K562 (cell line): ENCODE measurements around the gene TM9SF4. TPM values are rescaled to one million over a fixed set of nuclear protein-coding genes. Genes with fewer than 3 reads are reported as not detected.

Source experiments
- ATAC-seq: fragments of 200-7000 bp; cut with Tn5 transposase; 3 replicates; pipeline ENCODE4 v1.9.1; 2020; ENCODE audit warnings: moderate library complexity
- BruUV-seq: library from RNA; stranded (reverse); fragments of 400-500 nt; replicated peaks from 2 replicates; lab custom pipeline; 2021; lab: Mats Ljungman, UMichigan
- CTCF ChIA-PET: fragments of 300-600 bp; formaldehyde crosslinking; extraction: SDS; loops from one replicate; lab custom pipeline; 2021; ENCODE audit warnings: low intra/inter-chr PET ratio; lab: Yijun Ruan, JAX
- POLR2A ChIA-PET: fragments of 300-600, 350-650 bp; sonication (Branson Sonifier 250); formaldehyde crosslinking; extraction: SDS; loops from one replicate; lab custom pipeline; 2021; ENCODE audit warnings: antibody characterized with exemption, inconsistent platforms; lab: Yijun Ruan, JAX
- DNase-seq, 4 experiments: peaks; one replicate each; pipeline versions ENCODE4 v3.0.0 to v3.0.0-alpha.2; 2011 to 2018; ENCODE audit warnings: low spot score in 3 of 4, mixed read lengths in 3 of 4; ENCODE audit errors: extremely low read depth in 1 of 4
- FAIRE-seq: peaks from 2 replicates; lab custom pipeline; 2011; peaks lifted over from hg19 to GRCh38; lab: Jason Lieb, UNC
- H2AFZ ChIP-seq: 2 replicates; pipeline ENCODE4 v1.6.0; 2011; ENCODE audit warnings: low read depth, low read length, control low read depth, inconsistent platforms
- H3K27ac ChIP-seq: fragments of 200-600 bp; 3 replicates; pipeline ENCODE4 v1.8.0; 2011; ENCODE audit warnings: low read depth, mild to moderate bottlenecking, control low read depth, inconsistent platforms, low read length, moderate library complexity, mixed read lengths; ENCODE audit errors: extremely low read depth
- H3K27me3 ChIP-seq, 2 experiments: fragments of 300-600 bp in 1 of 2; 2 replicates in 1 of 2; 3 replicates in 1 of 2; pipeline versions ENCODE4 v1.6.0 to v1.8.0; 2011; ENCODE audit warnings: inconsistent platforms in 2 of 2, low read length in 2 of 2, mild to moderate bottlenecking in 1 of 2, mixed read lengths in 1 of 2, moderate library complexity in 1 of 2; ENCODE audit not compliant: control insufficient read depth in 2 of 2, insufficient read depth in 2 of 2
- H3K36me3 ChIP-seq: fragments of 300-600 bp; 3 replicates; pipeline ENCODE4 v1.8.0; 2011; ENCODE audit warnings: mild to moderate bottlenecking, low read length, inconsistent platforms; ENCODE audit not compliant: control insufficient read depth, insufficient read depth
- H3K4me1 ChIP-seq, 2 experiments: fragments of 200-600 bp in 1 of 2; replicated peaks in 1 of 2; 2 replicates in 1 of 2; 3 replicates in 1 of 2; pipeline versions ENCODE4 v1.5.1 to v1.8.0; 2011; ENCODE audit warnings: inconsistent platforms in 2 of 2, low read length in 2 of 2, mild to moderate bottlenecking in 1 of 2, mixed read lengths in 1 of 2, moderate library complexity in 1 of 2; ENCODE audit not compliant: control insufficient read depth in 2 of 2, insufficient read depth in 2 of 2
- H3K4me2 ChIP-seq: 2 replicates; pipeline ENCODE4 v1.6.1; 2011; ENCODE audit warnings: low read length, control low read depth, inconsistent platforms, mixed read lengths; ENCODE audit not compliant: insufficient read depth
- H3K4me3 ChIP-seq: fragments of 200-600 bp; sonication (generic), shearing (Covaris generic); 2 replicates; pipeline ENCODE4 v1.5.1; 2016; ENCODE audit warnings: control low read depth, inconsistent platforms
- H3K79me2 ChIP-seq: fragments of 200-600 bp; 3 replicates; pipeline ENCODE4 v1.8.0; 2011; ENCODE audit warnings: low read length, inconsistent platforms; ENCODE audit not compliant: control insufficient read depth, insufficient read depth
- H3K9ac ChIP-seq, 2 experiments: 2 replicates each; pipeline versions ENCODE4 v1.6.0 to v1.6.1; 2011; ENCODE audit warnings: low read depth in 2 of 2, low read length in 2 of 2, control low read depth in 1 of 2, inconsistent platforms in 1 of 2, mild to moderate bottlenecking in 1 of 2, mixed read lengths in 1 of 2; ENCODE audit not compliant: insufficient read depth in 1 of 2
- H3K9me1 ChIP-seq: one replicate; pipeline ENCODE4 v1.6.0; 2011; ENCODE audit warnings: inconsistent platforms, mild to moderate bottlenecking, low read length, moderate library complexity; ENCODE audit not compliant: control insufficient read depth, insufficient read depth
- H3K9me3 ChIP-seq: replicated peaks from 2 replicates; pipeline ENCODE4 v1.5.1; 2011; ENCODE audit warnings: low read depth, low read length, inconsistent platforms; ENCODE audit not compliant: control insufficient read depth, insufficient read depth
- H4K20me1 ChIP-seq: replicated peaks from 2 replicates; pipeline ENCODE4 v1.6.1; 2011; ENCODE audit warnings: low read length, inconsistent platforms, mixed read lengths; ENCODE audit not compliant: control insufficient read depth, insufficient read depth
- C11orf30 ChIP-seq: fragments of 450-650 bp; IDR thresholded peaks from 2 replicates; pipeline ENCODE4 v1.6.1; 2016; ENCODE audit warnings: low read depth, mild to moderate bottlenecking
- MAFG ChIP-seq: fragments of 450-650 bp; conservative IDR thresholded peaks from 2 replicates; pipeline ENCODE4 v1.6.1; 2016; ENCODE audit warnings: missing genetic modification characterization, missing compliant biosample characterization
- MCM7 ChIP-seq, 2 experiments: fragments of 450-650 bp; IDR thresholded peaks; 2 replicates each; pipeline ENCODE4 v1.6.1; 2016 to 2018
- SAFB2 ChIP-seq: fragments of 200-400 bp; formaldehyde crosslinking; IDR thresholded peaks from 2 replicates; pipeline ENCODE4 v1.6.1; 2018; ENCODE audit warnings: borderline replicate concordance, low read length, low read depth, moderate library complexity; ENCODE audit not compliant: severe bottlenecking
- ZNF316 ChIP-seq: fragments of 450-650 bp; IDR thresholded peaks from 2 replicates; pipeline ENCODE4 v1.6.1; 2016
- ZNF511 ChIP-seq: sonication (generic); formaldehyde crosslinking; IDR thresholded peaks from 2 replicates; pipeline ENCODE4 v1.8.0; 2022; ENCODE audit warnings: mild to moderate bottlenecking, missing genetic modification reagents
- ZNF668 ChIP-seq: fragments of 250-450 bp; sonication (Bioruptor Pico); IDR thresholded peaks from 2 replicates; pipeline ENCODE4 v1.8.0; 2022; ENCODE audit warnings: mild to moderate bottlenecking, inconsistent platforms
- WGBS: fragments of 100-300 bp; shearing (Covaris generic); methylation state at CpG from one replicate; pipeline ENCODE4 v1.1.6; 2016; ENCODE audit warnings: low coverage, mixed read lengths; ENCODE audit not compliant: insufficient coverage; ENCODE audit errors: missing lambda C conversion rate; 5-methylcytosine and 5-hydroxymethylcytosine counted together
- in situ Hi-C: fragments of 300-500 bp; cut with MboI; formaldehyde crosslinking; loops from 4 replicates; pipeline ENCODE4 v1.15.0; 2018; ENCODE audit warnings: inconsistent platforms, mixed read lengths
- intact Hi-C: fragments of 100-400 bp; cut with micrococcal nuclease; formaldehyde crosslinking; loops from 2 replicates; pipeline ENCODE4 v1.14.2; 2022
- polyA plus RNA-seq, 8 experiments: library from polyadenylated mRNA; depleted of rRNA in 4 of 8; stranded (reverse) in 5 of 8; unstranded in 3 of 8; fragments of >200 nt; fragmentation: Nextera tagmentation in 2 of 8; fragmentation: Illumina TruSeq in 1 of 8; extraction: Ambion mirVana in 2 of 8; extraction: Trizol in 1 of 8; gene quantifications; 2 replicates each; pipeline versions ENCODE4 v1.2.1 to v1.2.3, GENCODE V29; 2011 to 2014; ENCODE audit warnings: inconsistent platforms in 1 of 8, missing spikeins in 1 of 8
- total RNA-seq, 7 experiments: library from RNA; depleted of rRNA in 6 of 7; stranded (reverse); fragments of >200 nt in 6 of 7; fragmentation: Illumina TruSeq in 2 of 7; extraction: Trizol in 2 of 7; gene quantifications; 2 replicates each; pipeline versions ENCODE4 v1.2.1 to v1.2.3, GENCODE V29; 2011 to 2021; ENCODE audit warnings: low replicate concordance in 1 of 7

The TM9SF4 gene
- total and polyA plus RNA-seq, 9 of the 15 experiments (the other 6 are each of a cell fraction or from before 2014, with no cell fraction given), result 14.5 to 46.3 (median 26.9) TPM

DNA sequence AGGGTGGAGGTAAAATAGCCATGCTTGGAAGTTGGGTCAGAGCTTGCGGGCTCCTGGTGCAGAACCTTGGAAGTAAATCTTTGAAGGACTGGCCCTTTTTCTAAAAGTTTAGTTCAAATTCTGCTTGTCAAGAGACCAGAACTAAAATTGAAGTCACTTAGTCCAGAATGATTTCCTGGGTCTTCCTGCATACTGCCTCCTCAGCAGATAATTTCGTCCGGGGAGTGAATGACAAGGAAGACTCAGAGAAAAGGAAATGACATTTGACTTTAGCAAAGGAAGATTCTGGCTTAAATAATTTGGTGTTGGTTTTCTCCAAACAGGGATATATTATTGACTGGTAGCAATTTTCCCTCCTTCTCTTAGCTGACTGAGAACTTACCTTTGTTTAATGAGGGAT, 1.2 kb downstream of the TM9SF4 start:
- H3K4me2 ChIP-seq, result peak overlapping the region; percentile 100
- POLR2A ChIA-PET, result interaction anchor here (0.9 to 1.1 kb wide), 3 partner anchors 8 to 273 kb away, joined by 3 to 4 read pairs (median 4); no protein-coding TSS in a partner anchor
- no peak overlapping the region; the same call in 2 of the 3 replicates for H3K27ac ChIP-seq
- H3K36me3 ChIP-seq, result peaks cover 25% of the 10 kb centered on the region
- ATAC-seq (no peak), FAIRE-seq (no peak), DNase-seq (no peak)
- peak overlapping the region; percentile 89 for H3K4me3 ChIP-seq
- H3K79me2 ChIP-seq, result peaks cover 60% of the 10 kb centered on the region
- no TSS peak for BruUV-seq
- intact Hi-C loops (no loop called here), in situ Hi-C loops (no loop called here)
- CTCF ChIA-PET, result no interaction called here
- 51% methylated on average over 3 of the region's 3 CpGs for WGBS
- peak; percentile 56; the same call in 1 of the 2 replicates for TF ChIP-seq C11orf30
- TF ChIP-seq MAFG (tag), result 0 out of 2 replicates have a peak, but pooled peaks have one; percentile 10
- TF ChIP-seq SAFB2, result no peak
- no peak for TF ChIP-seq ZNF511 (CRISPR knock-in tag)
- TF ChIP-seq MCM7 (IDR thresholded peaks at IDR 0.05), result no peak
- TF ChIP-seq ZNF668 (CRISPR knock-in tag), result no peak
- TF ChIP-seq ZNF316, result peak; percentile 70
- no peaks in the 10 kb centered on the region for H3K9me1 ChIP-seq
- no peaks in the 10 kb centered on the region; the same call in 1 of the 2 replicates for H3K9me3 ChIP-seq
- peaks cover 0 to 7% of the 10 kb centered on the region in 2 experiments; a peak in 1 of 5 replicates for H3K27me3 ChIP-seq
- H2AFZ ChIP-seq, result no peak overlapping the region
- H3K4me1 ChIP-seq, result peaks cover 0 to 8% of the 10 kb centered on the region in 2 experiments; a peak in 2 of 5 replicates
- H3K9ac ChIP-seq, result peak overlapping the region; percentile 97 to 100; a peak in 3 of 4 replicates
- H4K20me1 ChIP-seq, result peaks cover 13% of the 10 kb centered on the region; the same call in 1 of the 2 replicates
